Left colon (tissue), 2 donors: Measurements from ENCODE around the gene ZBTB48. TPM values are rescaled to one million over a fixed set of nuclear protein-coding genes. Genes with fewer than 3 reads are reported as not detected.
"Not testable (repeated sequence)": the region's sequence is repeated elsewhere in the genome, so short reads cannot be mapped to it uniquely, and the experiment has no call there.

ENCODE experiments used
- ATAC-seq: fragments of 200-7000 bp; cut with Tn5 transposase; one replicate; pipeline ENCODE4 v1.9.1; 2020; ENCODE audit warnings: mild to moderate bottlenecking, moderate library complexity
- DNase-seq, 2 donors: peaks; one replicate each; pipeline ENCODE4 v3.0.0-alpha.2; 2020
- intact Hi-C, 2 donors: fragments of 100-400 bp; cut with DNase I in 1 of 2; cut with micrococcal nuclease in 1 of 2; formaldehyde crosslinking; loops; one replicate each; pipeline versions ENCODE4 v1.11.2 to v1.14.0; 2022; cut with DNase I, micrococcal nuclease
- total RNA-seq, 2 donors: library from RNA; stranded (reverse); fragmentation: NEBNext Ultra II Directional; extraction: Animal tissue kit (Norgen Biotek cat#: 25700); gene quantifications; one replicate each; pipeline ENCODE4 v1.2.1, GENCODE V29; 2021
- donor health status: DM: no; HTN: no; CAD: no.
- donor health status: DM: yes; HTN: yes; CAD: no.

Gene ZBTB48
- total RNA-seq, 2 donors from 2014 or later = 32.4 to 43.2 TPM

DNA sequence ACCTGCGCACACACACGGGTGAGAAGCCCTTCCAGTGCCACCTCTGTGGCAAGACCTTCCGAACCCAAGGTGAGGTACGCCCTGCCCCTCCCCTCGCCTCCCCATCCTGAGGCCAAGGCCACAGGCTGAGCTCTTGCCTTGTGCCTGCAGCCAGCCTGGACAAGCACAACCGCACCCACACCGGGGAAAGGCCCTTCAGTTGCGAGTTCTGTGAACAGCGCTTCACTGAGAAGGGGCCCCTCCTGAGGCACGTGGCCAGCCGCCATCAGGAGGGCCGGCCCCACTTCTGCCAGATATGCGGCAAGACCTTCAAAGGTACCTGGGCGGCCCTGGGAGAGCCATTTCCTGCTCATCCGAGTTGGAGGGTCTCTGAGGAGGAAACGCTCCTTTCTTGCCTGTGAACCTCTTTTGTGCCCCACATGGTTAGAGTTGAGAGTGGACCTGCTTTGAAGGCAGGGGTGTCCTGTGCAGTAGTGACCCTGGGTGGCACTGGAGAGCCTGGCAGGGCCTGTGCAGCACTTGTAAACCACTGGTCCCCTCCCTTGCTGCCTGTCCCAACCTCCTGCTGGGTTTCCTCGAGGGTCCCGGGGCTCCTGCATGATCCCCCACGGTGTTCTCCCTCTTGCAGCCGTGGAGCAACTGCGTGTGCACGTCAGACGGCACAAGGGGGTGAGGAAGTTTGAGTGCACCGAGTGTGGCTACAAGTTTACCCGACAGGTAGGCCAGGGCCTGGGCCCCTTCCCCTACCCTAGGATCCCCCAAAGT, 8.5 kb downstream of the ZBTB48 start:
- DNase-seq (no peak), ATAC-seq (peak; percentile 48)

DNA sequence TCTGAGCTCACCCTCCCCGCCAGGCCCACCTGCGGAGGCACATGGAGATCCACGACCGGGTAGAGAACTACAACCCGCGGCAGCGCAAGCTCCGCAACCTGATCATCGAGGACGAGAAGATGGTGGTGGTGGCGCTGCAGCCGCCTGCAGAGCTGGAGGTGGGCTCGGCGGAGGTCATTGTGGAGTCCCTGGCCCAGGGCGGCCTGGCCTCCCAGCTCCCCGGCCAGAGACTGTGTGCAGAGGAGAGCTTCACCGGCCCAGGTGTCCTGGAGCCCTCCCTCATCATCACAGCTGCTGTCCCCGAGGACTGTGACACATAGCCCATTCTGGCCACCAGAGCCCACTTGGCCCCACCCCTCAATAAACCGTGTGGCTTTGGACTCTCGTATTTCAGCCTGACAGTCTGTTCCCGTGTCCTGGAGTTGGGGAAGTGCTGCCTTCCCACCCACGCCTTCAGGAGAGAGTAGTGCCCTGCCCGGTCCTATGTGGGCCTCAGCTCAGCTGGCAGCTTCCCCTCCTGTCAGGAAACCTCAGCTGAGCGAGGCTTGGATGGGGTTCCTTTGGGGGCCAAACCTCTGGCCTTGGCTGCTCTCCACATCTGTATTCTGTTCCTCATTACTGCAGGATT, 9.2 kb downstream of the ZBTB48 start:
- ATAC-seq = peak; percentile 15
- intact Hi-C loops = no loop called here

More for the DNA sequence above, 8.5 kb downstream of the ZBTB48 start:
- intact Hi-C loops = no loop called here

DNA sequence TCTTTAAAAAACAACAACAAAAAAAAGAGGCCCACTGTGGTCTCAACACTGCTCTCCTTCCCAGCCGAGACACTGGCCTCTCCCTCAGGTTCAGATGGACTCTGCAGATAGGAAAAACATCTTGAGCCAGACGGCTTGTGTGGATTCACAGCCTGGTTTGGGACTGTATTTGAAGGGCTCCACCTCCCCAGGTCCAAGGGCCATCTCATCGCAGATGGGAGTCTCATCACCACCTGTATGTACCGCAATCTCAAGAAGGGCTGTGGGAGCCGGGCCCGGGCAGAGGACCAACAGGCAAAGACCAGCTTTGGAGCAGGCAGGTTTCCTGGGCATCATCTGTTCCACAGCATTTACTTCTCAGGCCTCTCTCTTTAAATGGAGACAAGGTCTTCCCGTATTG, 10.3 kb downstream of the ZBTB48 start:
- intact Hi-C loops = no loop called here
- no peak for DNase-seq
- ATAC-seq = no peak

More for the DNA sequence above, 9.2 kb downstream of the ZBTB48 start:
- DNase-seq = no peak

DNA sequence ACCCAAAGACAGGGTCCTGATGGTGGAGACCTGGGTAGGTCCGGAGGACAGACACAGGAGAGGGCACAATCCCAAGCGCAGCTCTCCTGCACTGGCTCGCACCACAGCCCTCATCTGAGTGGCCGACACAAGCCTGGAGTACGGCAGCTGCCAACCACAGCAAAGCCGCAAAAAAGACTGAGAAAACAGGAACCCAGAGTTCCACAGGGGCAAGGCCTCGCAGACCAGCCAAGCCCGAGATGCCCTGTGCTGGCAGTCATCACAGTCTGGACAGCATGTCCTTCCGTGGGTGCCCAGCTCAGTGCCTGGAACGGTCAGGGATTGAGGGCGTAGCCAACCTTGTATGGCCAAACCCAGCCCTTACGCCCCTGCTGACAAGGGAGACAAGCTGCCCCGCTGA, 11.4 kb downstream of the ZBTB48 start:
- DNase-seq = no peak
- ATAC-seq = no peak
- intact Hi-C loops = no loop called here

DNA sequence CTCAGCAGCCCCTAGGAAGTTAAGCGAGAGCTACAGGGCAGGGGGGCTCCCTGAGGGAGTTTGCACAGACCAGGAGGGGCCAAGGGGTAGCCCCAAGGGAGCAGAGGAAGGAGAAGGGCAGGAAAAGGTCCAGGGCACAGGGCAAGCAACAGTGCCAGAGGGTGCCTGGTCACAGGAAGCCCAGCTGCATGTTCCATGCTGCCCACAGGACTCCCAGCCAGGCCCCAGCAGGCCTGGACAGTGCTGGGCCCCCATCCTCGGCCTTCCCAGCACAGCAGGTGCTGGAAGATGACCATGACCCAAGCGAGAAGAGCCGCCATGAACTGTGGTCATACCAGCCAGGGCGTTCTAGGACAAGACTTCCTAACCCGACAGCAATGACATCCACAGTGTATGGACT, 11.8 kb downstream of the ZBTB48 start:
- ATAC-seq (no peak), DNase-seq (no peak)
- intact Hi-C loops = no loop called here

DNA sequence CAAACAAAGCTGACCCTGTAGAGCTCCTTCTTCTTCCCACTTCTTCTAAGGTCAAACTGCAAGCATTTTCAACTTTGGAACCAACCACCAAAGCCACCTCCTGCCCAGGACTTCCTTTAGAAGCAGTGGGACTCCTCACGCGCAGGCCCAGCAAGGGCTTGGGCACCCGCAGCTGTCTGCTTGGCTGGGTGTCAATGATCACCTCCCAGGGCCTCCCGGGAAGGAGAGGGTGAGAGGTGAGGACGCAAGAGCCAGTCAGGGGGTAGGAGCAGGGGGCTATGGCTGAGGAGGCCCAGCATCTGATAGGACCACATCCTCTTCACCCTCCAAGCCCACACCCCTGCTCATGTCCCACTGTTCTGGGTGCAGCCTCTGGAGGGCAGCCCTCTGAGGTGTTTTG, 12.6 kb downstream of the ZBTB48 start:
- intact Hi-C loops = no loop called here
- no peak for DNase-seq
- ATAC-seq = no peak

DNA sequence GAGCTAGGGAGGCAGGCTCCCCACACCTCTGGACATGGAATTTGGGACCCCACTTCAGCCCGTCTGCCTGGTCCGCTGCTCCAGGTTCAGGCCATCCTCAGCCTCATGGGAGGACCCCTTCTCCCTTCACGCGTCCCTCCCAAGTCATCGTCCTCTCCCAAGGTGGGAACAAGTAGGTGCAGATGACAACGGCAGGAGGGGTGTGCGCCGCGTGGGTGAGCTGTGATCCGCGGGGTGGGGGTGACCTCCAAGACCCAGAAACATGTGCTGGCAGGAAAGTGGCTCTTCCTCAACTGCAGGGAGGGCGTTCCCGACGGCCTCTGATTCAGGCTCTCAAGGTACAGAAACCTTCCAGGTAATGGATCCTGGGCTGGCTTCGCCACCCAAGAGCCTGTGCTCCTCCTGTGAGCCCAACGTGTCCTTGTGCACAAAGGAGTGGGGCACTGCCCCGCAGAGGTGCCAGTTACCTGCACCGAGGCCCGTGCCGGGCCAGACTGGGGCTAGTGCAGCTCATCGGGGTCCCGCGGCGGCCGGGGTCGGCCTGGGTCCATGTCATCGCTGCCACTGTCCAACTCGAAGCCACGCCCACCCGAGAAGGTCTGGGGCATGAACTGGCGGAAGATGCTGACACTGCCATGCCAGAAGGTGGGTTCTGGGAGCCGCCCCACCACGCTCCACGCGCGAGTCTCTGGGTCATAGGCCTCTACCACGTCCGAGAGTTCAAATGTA, 13.2 kb downstream of the ZBTB48 start:
- intact Hi-C loops = no loop called here
- ATAC-seq = no peak
- DNase-seq = no peak

DNA sequence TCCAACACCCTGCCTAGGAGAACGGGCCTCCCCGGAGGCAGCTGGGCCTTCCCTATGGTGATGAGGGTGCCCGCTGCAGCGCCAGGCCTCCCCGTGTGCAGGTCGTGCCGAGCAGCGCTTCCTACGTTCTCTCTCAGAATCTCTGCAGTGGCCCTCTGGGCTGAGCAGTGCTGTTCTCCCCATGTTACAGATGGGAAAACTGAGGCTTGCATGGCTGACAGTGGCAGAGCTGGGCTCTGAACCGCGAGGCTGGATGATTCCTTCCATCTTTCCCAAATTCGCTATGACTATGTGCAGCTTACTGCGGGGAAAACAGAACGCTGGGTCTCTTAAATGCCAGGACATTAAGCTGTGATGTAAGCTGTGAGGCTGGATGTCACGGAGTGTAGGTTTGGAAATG, 14.0 kb downstream of the ZBTB48 start:
- DNase-seq (no peak), ATAC-seq (no peak)
- intact Hi-C loops = no loop called here

DNA sequence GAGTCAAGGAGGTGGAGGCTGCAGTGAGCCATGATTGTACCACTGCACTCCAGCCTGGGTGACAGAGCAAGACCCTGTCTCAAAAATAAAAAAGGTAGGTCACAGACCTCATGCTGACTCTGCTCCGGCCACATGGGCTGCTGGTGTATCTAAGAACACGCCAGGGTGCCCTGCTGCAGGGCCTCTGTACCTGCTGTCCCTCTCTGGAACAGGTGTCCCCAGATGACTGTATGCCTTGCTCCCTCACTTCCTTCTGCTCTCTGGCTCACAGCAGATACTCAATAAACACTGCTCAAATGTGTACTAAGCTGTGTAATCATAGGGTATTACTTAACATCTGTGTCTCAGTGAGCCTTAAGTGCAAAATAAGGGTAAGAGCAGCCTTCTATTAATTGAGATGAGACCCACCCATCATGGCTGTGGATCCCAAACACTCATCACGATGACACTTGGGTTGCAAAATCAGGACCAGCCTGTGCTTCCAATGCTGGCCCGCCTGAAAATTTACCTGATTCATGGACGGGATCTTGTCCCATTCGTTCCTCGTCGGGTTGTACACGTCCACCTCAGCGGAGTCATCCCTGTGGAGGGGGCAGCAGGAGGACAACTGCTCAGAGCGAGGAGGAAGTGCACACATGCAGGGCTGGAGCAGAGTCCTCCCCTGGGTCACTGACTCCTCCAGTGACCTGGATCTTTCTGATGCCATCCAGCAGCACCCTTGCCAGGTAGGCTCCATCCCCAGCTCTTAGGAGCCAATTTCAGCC, 15.4 kb downstream of the ZBTB48 start:
- ATAC-seq (peak; percentile 54), DNase-seq (no peak)
- intact Hi-C loops = no loop called here

DNA sequence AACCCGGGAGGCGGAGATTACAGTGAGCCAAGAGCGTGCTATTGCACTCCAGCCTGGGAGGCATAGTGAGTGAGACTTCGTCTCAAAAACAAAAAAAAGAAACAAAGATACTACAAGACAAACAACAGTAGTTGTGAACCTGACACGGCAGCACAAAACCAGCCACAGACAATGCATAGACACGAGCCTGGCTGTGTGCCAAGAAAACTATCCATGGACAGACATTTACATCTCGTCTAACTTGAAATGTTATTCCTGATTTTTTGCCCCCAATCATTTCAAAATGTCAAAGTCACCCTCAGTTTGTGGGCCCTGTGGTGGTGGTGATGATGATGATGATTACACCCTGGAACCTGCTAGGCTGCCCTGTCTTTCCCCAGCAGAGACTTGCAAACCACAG, 16.6 kb downstream of the ZBTB48 start:
- ATAC-seq (no peak), DNase-seq (no peak)
- intact Hi-C loops = no loop called here

DNA sequence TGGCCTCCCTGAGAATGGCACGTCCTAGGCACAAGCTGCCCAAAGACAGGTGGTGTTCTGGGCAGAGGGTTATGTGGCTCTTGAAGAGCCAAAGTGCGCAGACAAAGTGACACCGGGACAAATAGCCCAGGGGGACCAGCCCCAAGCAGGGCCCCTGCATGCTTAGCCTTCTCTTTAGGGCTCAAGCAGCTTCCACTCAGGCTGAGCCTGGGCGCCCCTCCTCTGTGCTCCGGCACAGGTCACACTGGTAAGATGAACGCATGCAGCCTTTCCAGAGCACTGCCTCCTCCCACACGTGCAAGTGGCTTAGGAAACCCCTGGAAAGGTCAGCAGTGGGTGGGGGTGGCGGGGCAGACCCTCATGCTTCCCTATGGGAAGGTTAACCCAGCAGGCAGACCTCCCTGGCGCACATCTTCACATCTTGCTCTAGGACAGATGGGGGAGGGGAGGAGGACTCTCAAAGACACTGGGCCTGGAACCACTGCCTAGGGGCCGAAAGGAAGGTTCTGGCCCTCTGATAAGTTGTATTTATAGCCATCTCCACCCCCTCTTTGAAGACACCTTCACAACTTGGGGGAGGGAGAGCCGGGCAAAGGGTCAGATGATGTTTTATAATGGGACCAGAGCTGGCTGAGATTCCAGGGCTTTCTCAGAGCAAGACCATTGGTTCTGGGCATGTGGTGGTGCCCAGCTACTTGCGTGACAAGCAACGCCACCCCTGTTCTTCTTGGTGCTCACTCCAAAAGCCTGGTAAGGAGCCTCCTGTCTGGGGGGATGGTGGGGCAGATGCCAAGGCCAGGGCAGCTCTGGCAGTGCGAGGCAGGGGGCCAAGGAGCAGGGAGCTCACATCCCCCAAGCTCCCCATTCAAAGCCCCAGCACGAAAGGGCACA, 17.3 kb downstream of the ZBTB48 start:
- ATAC-seq (no peak), DNase-seq (no peak)
- intact Hi-C loops = no loop called here

DNA sequence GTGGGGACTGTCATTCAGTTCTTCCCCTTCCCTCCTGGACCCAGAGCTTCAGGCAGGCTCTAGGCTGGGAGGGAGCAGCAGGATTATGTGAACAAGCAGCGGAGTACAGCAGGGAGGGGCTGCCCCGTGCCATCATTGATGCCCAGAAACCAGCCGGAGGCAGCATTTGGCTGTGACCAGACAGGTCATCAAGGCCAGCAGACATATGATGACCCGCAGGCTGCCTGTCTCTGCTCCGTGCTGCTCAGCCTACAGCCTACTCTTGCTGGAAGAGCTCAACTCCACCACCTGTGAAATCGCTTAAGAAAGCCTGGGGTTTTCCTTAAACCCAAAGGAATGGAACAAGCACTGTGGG, 18.0 kb downstream of the ZBTB48 start:
- ATAC-seq (no peak), DNase-seq (no peak)
- intact Hi-C loops = no loop called here

DNA sequence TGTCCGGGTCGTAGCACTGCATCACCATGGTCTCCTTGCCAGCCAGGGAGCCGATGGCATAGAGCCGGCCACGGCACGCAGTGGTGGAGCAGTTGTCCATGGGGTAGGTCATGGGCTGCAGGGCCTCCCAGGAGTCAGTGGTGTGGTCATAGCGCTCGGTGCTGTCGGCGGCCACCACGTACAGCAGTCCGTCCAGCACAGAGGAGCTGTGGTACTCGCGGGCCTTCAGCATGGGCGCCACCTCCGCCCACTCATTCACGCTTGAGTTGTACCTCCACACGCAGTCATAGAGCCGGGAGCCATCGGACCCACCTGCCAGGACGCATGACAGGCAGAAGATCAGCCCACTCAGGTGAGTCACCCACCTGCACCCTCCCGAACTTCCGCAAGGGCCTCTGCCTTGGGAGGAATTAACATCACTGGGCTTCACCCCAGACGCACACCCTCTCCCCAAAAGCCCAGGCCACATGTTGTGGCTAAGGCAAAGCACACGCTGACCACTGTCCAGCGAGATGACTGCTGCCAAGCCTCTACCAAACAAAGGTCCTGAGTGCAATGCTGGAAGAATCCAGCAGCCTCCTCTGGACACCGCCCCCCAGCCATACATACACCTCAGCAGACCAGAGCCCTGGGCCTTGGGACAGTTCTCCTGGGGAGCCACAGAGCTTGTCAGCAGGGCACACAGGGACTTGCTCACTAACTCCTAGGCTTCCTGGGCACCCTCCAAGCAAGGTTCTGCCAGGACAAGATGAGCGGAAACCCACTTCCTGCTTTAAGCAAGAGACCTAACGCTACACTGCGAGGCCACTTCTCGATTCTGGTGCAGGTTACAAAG, 19.6 kb downstream of the ZBTB48 start:
- intact Hi-C loops = no loop called here
- ATAC-seq (no peak), DNase-seq (peak in 1 of 2 donors; percentile 45)

DNA sequence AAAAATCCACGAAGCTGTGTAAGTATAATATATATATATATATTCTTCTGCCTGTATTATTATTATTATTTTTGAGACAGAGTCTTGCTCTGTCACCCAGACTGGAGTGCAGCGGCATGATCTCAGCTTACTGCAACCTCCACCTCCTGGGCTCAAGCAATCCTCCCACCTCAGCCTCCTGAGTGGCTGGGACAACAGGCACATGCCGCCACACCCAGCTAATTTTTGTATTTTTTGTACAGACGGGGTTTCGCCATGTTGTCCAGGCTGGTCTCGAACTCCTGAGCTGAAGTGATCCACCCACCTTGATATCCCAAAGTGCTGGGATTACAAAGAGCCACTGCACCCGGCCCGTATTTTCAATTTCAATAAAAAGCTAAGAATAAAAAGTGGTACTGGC, 20.2 kb downstream of the ZBTB48 start:
- ATAC-seq, intact Hi-C loops: not testable (repeated sequence)

DNA sequence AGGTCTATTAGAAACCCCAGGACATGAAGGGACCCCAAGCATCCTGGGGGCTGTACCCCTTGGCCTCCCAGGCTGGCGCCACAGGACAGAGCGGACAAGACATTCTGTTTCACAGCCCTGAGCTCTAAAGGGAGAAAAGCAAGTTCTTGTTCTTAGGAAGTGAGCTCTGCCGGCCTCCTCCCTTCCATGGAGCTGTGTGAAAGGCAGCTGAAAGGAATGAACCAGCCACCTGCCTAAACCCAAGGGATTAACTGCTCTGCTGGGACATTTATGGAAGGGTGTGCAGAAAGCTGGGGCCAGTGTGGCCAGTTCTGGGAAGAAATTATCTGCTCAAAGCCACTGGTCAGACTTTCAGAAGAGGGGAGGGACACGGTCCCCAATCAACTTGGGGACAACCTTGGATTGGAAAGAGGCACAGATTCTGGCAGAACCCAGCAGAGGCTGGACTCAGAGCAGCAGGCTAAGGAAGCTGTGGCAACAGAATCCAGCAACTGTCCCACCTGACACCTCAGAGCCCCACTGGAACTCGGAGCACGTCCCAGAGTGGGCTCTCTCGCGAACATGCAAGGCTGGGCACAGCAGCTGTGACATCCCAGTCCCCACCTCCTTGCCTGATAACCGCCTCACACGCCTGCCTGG, 20.7 kb downstream of the ZBTB48 start:
- intact Hi-C loops = no loop called here
- ATAC-seq (peak; percentile 6), DNase-seq (no peak)

More for the DNA sequence above, 20.2 kb downstream of the ZBTB48 start:
- not testable (repeated sequence) for DNase-seq

DNA sequence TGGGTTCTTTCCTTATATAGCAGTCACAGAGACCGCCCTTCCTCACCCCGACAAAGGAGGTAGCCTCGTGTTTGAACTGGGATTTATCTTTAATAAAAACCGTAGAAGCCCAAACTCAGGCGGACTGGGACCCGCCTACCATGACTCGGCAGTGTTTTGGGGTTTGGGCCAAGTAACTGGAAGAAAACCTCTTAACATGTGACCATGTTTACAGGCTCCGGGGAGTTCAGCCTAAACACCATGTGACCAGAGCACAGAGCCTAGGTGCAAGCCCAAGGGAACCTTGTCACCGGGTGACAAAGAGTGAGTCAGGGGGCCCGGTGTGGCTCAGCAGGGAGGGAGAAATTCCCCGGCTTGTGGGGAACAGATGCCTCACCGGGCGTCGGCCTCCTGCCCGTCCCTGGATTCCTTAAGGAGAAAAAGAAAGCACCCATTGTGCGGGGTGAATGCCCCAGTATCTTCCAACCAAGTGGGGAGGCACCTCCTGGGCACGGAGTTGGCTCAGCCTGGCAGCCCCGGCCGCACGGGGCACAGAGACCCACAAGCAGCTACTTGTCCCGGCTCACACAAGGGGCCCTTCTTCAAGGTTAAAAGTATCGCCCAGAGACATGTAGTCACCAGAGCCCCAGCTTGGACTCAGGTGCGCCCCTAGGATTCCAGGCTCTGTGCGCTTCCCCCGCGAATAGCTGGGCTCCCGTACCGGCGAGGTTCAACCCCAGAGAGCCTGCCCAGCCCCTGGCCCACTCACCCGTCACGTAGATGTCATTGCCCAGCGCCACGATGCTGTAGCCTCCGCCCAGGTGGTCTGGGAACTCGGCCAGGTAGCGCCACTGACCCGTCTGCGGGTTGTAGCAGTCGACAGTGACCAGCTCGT, 21.5 kb downstream of the ZBTB48 start:
- peak; percentile 62 to 85 for DNase-seq
- intact Hi-C loops = no loop called here
- peak; percentile 45 for ATAC-seq
